Activated CD8-positive, alpha-beta T cell treated with anti-CD3 and anti-CD28 coated beads for 36 hours (primary cell): ENCODE measurements around the gene CNKSR3. TPM values are rescaled to one million over a fixed set of nuclear protein-coding genes. Genes with fewer than 3 reads are reported as not detected.

Experiments
- ATAC-seq: fragments of 200-7000 bp; cut with Tn5 transposase; one replicate; pipeline ENCODE4 v1.10.0; 2021; ENCODE audit warnings: mild to moderate bottlenecking, moderate library complexity
- CTCF ChIA-PET: fragments of 350-600 bp; sonication (Branson Sonifier 250); formaldehyde crosslinking; loops from one replicate; lab custom pipeline; 2021; ENCODE audit warnings: antibody characterized with exemption; lab: Charles Lee
- POLR2A ChIA-PET: fragments of 350-600 bp; sonication (Branson Sonifier 250); formaldehyde crosslinking; loops from one replicate; lab custom pipeline; 2021; ENCODE audit warnings: antibody characterized with exemption; lab: Charles Lee
- DNase-seq: peaks from one replicate; pipeline ENCODE4 v3.0.0-alpha.2; 2020
- H3K27ac Mint-ChIP-seq: one replicate; pipeline ENCODE4 v1.8.0; 2021; ENCODE audit warnings: mild to moderate bottlenecking, mixed read lengths
- H3K27me3 Mint-ChIP-seq: one replicate; pipeline ENCODE4 v1.8.0; 2021; ENCODE audit warnings: mixed read lengths
- H3K36me3 Mint-ChIP-seq: one replicate; pipeline ENCODE4 v1.8.0; 2021; ENCODE audit warnings: low read depth, mixed read lengths
- H3K4me1 Mint-ChIP-seq: one replicate; pipeline ENCODE4 v1.8.0; 2021; ENCODE audit warnings: low read depth, mixed read lengths
- H3K4me3 Mint-ChIP-seq: one replicate; pipeline ENCODE4 v1.8.0; 2021; ENCODE audit warnings: mild to moderate bottlenecking, moderate library complexity, mixed read lengths
- H3K9me3 Mint-ChIP-seq: one replicate; pipeline ENCODE4 v1.8.0; 2021; ENCODE audit warnings: mixed read lengths
- intact Hi-C: fragments of 100-400 bp; cut with micrococcal nuclease; formaldehyde crosslinking; loops from one replicate; pipeline ENCODE4 v1.10.0; 2022
- total RNA-seq, 2 experiments: library from RNA; stranded (reverse); gene quantifications; one replicate each; pipeline ENCODE4 v1.2.3, GENCODE V29; 2021
- TF ChIP-seq, protein P1 (sequence below): fragments of 200-600 bp; IDR thresholded peaks from one replicate; pipeline ENCODE4 v1.8.0; 2022; ENCODE audit warnings: antibody characterized with exemption, mild to moderate bottlenecking

CNKSR3 gene
- total RNA-seq, 2 experiments from 2014 or later, result 0.34 to 0.45 TPM

DNA sequence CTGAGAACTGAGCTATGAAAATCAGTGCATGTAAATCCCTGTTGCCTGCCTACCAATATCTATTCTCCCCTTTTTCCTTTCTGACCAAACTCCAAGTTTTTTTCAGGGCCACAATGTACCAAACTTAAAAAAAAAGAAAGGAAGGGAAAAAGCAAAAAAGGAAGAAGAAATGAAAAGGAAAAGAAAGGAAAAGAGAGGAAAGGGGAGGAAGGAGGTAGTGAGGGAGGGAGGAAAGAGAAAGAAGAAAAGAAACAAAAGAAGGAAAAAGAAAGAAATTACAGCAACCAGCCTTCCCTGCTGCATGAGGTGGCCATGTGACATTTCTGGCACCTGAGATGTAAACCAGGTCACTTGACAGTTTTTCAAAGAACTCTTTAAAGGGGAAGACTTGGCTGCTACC is 4.4 kb downstream of the CNKSR3 start:
- intact Hi-C loops, result no loop called here
- ChIA-PET POLR2A (no interaction called here), CTCF (no interaction called here)
- Mint-ChIP-seq H3K4me3 (no peak overlapping the region), H3K27me3 (peaks cover 36% of the 10 kb centered on the region), H3K36me3 (no peaks in the 10 kb centered on the region), H3K9me3 (no peaks in the 10 kb centered on the region), H3K4me1 (no peaks in the 10 kb centered on the region), H3K27ac (no peak overlapping the region)
- TF ChIP-seq, protein P1, sequence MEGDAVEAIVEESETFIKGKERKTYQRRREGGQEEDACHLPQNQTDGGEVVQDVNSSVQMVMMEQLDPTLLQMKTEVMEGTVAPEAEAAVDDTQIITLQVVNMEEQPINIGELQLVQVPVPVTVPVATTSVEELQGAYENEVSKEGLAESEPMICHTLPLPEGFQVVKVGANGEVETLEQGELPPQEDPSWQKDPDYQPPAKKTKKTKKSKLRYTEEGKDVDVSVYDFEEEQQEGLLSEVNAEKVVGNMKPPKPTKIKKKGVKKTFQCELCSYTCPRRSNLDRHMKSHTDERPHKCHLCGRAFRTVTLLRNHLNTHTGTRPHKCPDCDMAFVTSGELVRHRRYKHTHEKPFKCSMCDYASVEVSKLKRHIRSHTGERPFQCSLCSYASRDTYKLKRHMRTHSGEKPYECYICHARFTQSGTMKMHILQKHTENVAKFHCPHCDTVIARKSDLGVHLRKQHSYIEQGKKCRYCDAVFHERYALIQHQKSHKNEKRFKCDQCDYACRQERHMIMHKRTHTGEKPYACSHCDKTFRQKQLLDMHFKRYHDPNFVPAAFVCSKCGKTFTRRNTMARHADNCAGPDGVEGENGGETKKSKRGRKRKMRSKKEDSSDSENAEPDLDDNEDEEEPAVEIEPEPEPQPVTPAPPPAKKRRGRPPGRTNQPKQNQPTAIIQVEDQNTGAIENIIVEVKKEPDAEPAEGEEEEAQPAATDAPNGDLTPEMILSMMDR, result no peak
- ATAC-seq (no peak), DNase-seq (no peak)

- H3K27ac Mint-ChIP-seq, result no peak overlapping the region
- ATAC-seq, result no peak
- H3K9me3 Mint-ChIP-seq, result no peaks in the 10 kb centered on the region
- no peaks in the 10 kb centered on the region for H3K36me3 Mint-ChIP-seq
- TF ChIP-seq, protein P1, result no peak
- no peak overlapping the region for H3K4me3 Mint-ChIP-seq
- intact Hi-C loops, result no loop called here
- no peaks in the 10 kb centered on the region for H3K4me1 Mint-ChIP-seq
- ChIA-PET POLR2A (no interaction called here), CTCF (no interaction called here)
- peaks cover 34% of the 10 kb centered on the region for H3K27me3 Mint-ChIP-seq
- DNase-seq, result no peak
Measured at GRCh38 chr6:154504865-154505449, 5.5 kb downstream of the CNKSR3 start.

DNA sequence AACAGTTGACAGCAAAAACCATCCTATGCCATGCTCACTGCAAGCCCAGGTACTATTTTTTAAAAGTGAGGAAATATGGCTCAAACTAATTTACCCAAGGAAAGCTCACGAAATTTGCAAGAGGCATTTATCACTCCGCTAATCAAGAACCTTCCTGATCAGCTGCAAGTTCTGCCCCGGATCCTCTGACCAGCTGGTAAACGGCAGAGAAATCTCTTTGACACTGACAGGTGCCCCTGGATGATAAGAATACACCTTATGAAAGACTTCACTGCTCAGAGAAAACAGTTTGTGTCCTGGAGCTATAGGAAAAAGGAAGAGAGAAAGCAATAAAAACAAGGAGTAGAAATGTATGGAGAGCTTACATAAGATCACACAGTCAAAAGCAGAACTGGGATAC is 6.4 kb downstream of the CNKSR3 start:
- intact Hi-C loops, result no loop called here
- Mint-ChIP-seq H3K9me3 (no peaks in the 10 kb centered on the region), H3K4me3 (no peak overlapping the region), H3K27ac (no peak overlapping the region), H3K4me1 (no peaks in the 10 kb centered on the region), H3K27me3 (peaks cover 27% of the 10 kb centered on the region), H3K36me3 (no peaks in the 10 kb centered on the region)
- ATAC-seq (no peak), DNase-seq (no peak)
- ChIA-PET POLR2A (interaction anchor here (1.4 kb wide), 1 partner anchor 48 kb away, joined by 3 read pairs; no protein-coding TSS in a partner anchor), CTCF (no interaction called here)
- TF ChIP-seq, protein P1, result no peak

DNA sequence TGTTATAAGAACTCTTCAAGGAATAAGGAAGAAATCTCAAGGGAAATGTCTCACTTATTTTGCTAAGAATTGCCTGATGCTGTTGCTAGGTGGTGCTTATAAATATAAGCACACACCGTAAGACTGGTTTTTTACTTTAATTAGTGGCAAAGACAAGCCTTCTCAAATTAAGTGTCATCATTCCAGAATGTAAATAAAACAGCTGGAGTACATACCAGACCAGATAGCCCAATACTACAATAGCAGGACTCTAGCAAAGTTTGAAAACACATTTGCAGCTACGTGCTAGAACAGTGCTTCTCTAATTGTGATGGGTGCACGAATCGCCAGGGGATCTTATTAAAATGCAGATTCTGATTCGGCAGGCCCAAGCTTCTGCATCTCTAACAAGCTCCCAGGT is 6.8 kb downstream of the CNKSR3 start:
- H3K4me1 Mint-ChIP-seq, result no peaks in the 10 kb centered on the region
- intact Hi-C loops, result no loop called here
- POLR2A ChIA-PET, result interaction anchor here (1.4 kb wide), 1 partner anchor 48 kb away, joined by 3 read pairs; no protein-coding TSS in a partner anchor
- no peak overlapping the region for H3K27ac Mint-ChIP-seq
- CTCF ChIA-PET, result no interaction called here
- no peak for ATAC-seq
- DNase-seq, result no peak
- H3K4me3 Mint-ChIP-seq, result no peak overlapping the region
- no peaks in the 10 kb centered on the region for H3K9me3 Mint-ChIP-seq
- TF ChIP-seq, protein P1, result no peak
- no peaks in the 10 kb centered on the region for H3K36me3 Mint-ChIP-seq
- peaks cover 23% of the 10 kb centered on the region for H3K27me3 Mint-ChIP-seq

GRCh38 chr6:154502553-154502952 is 7.9 kb downstream of the CNKSR3 start:
- CTCF ChIA-PET, result no interaction called here
- POLR2A ChIA-PET, result interaction anchor here (1.1 kb wide), 1 partner anchor 12 kb away, joined by 3 read pairs; no protein-coding TSS in a partner anchor
- intact Hi-C loops, result no loop called here
- H3K4me3 Mint-ChIP-seq, result no peak overlapping the region
- peaks cover 18% of the 10 kb centered on the region for H3K27me3 Mint-ChIP-seq
- no peak for DNase-seq
- TF ChIP-seq, protein P1, result no peak
- no peak for ATAC-seq
- H3K9me3 Mint-ChIP-seq, result no peaks in the 10 kb centered on the region
- no peaks in the 10 kb centered on the region for H3K36me3 Mint-ChIP-seq
- H3K27ac Mint-ChIP-seq, result no peak overlapping the region
- no peaks in the 10 kb centered on the region for H3K4me1 Mint-ChIP-seq
